Kidney epithelial cell (primary cell): ENCODE results near the gene RSF1. TPM values are rescaled to one million over a fixed set of nuclear protein-coding genes. Genes with fewer than 3 reads are reported as not detected.
"Not testable (repeated sequence)": the region's sequence is repeated elsewhere in the genome, so short reads cannot be mapped to it uniquely, and the experiment has no call there.

Source experiments
- DNase-seq: peaks from one replicate; pipeline ENCODE4 v3.0.0-alpha.2; 2010; ENCODE audit warnings: low read depth
- H3K27me3 ChIP-seq: 2 replicates; pipeline ENCODE4 v1.6.0; 2011; ENCODE audit warnings: low read length; ENCODE audit not compliant: control insufficient read depth, insufficient read depth
- H3K36me3 ChIP-seq: 2 replicates; pipeline ENCODE4 v1.5.1; 2011; ENCODE audit warnings: low read length; ENCODE audit not compliant: control insufficient read depth, insufficient read depth
- H3K4me3 ChIP-seq: 2 replicates; pipeline ENCODE4 v1.5.1; 2011; ENCODE audit warnings: low read depth, mild to moderate bottlenecking, control low read depth, low read length
- total RNA-seq: library from RNA; depleted of rRNA; stranded (reverse); fragments of >200 nt; gene quantifications from 2 replicates; pipeline ENCODE4 v1.2.3, GENCODE V29; 2015
- TF ChIP-seq, protein P1 (sequence below): IDR thresholded peaks from 2 replicates; pipeline ENCODE4 v1.5.1; 2011; ENCODE audit warnings: mild to moderate bottlenecking, moderate library complexity, low read length, control low read depth, inconsistent platforms; ENCODE audit not compliant: insufficient read depth, poor library complexity, severe bottlenecking

RSF1 gene
- total RNA-seq, 1 donor from 2014 or later: 27.5 TPM

DNA sequence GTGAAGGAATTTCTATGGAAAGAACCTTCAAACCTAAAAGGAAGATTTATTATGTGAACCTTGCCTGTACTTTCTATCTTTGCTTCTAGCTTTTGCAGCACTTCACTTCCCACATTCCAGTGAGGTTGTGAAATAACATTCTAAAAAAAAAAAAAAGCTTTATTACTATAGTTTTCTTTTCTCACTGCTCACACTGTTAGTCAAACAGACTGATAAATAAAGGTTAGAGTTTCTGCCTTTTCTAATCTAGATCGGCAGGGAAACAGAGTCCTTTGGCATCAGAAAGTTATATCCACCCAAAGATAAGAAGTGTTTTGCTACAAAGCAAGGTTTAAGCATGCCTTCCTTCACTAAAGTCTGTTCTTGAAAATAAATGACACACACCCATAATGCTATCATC is 3.3 kb upstream of the RSF1 start:
- DNase-seq: no peak
- no peaks in the 10 kb centered on the region for H3K27me3 ChIP-seq
- TF ChIP-seq, protein P1, sequence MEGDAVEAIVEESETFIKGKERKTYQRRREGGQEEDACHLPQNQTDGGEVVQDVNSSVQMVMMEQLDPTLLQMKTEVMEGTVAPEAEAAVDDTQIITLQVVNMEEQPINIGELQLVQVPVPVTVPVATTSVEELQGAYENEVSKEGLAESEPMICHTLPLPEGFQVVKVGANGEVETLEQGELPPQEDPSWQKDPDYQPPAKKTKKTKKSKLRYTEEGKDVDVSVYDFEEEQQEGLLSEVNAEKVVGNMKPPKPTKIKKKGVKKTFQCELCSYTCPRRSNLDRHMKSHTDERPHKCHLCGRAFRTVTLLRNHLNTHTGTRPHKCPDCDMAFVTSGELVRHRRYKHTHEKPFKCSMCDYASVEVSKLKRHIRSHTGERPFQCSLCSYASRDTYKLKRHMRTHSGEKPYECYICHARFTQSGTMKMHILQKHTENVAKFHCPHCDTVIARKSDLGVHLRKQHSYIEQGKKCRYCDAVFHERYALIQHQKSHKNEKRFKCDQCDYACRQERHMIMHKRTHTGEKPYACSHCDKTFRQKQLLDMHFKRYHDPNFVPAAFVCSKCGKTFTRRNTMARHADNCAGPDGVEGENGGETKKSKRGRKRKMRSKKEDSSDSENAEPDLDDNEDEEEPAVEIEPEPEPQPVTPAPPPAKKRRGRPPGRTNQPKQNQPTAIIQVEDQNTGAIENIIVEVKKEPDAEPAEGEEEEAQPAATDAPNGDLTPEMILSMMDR: no peak
- H3K36me3 ChIP-seq: no peaks in the 10 kb centered on the region
- no peak overlapping the region for H3K4me3 ChIP-seq

GRCh38 chr11:77822126-77822525 is 1.6 kb upstream of the RSF1 start:
- not testable (repeated sequence) for H3K36me3 ChIP-seq, DNase-seq
- H3K4me3 ChIP-seq: peak overlapping the region; percentile 85

GRCh38 chr11:77821349-77821851 is 878 bp upstream of the RSF1 start:
- Histone ChIP-seq H3K27me3 (no peaks in the 10 kb centered on the region), H3K4me3 (peak overlapping the region; percentile 85), H3K36me3 (no peaks in the 10 kb centered on the region)
- no peak for DNase-seq
- TF ChIP-seq, protein P1: no peak

More at GRCh38 chr11:77822126-77822525, 1.6 kb upstream of the RSF1 start:
- H3K27me3 ChIP-seq: not testable (repeated sequence)

GRCh38 chr11:77819921-77820564 is 479 bp downstream of the RSF1 start:
- peak overlapping the region; percentile 85 for H3K4me3 ChIP-seq
- H3K36me3 ChIP-seq: no peaks in the 10 kb centered on the region
- no peak for DNase-seq
- H3K27me3 ChIP-seq: no peaks in the 10 kb centered on the region
- TF ChIP-seq, protein P1: no peak

DNA sequence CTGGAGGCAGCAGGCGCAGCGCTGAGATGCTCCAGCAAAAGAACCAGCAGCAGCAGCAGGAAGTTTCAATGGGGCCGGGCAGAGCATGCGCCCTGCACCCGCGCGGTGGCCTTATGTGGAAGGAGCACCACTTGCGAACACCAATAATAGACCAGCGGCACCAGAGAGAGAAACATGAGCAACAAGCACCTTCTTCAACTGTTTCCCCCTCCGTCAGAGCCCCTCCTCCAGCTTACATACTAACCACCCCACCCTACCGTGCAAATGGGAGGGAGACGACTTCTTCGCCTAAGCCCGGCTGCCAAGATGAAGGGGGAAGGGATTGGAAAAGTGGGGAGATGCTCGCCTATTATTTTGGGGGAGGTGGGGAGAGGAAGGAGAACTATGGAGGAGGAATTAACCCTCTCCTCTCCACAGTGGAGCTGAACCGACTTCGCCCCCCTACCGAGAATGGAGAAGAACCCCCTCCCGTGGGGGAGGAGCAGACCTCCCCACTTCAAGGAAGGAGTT is 1.1 kb downstream of the RSF1 start:
- H3K36me3 ChIP-seq: no peaks in the 10 kb centered on the region
- peak; percentile 76 for DNase-seq
- TF ChIP-seq, protein P1: no peak

DNA sequence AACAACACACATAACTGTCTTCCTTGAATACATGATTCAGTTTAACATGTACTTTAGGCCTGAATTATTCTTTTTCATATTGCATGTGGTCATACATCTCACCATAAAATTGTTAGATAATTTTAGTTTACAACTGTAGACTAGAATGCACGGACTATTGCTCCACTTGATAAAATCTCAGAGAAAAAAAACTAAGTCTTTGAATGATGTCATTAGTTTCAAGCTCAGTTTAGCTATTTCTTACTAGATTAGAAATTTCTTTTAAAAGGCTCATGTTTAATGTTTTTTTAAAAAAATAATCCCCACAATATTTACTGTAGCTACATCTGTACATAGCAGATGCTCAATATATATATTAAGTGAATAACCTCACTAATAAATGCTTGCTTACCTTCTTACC is 5.1 kb downstream of the RSF1 start:
- TF ChIP-seq, protein P1: no peak

More for the DNA sequence above, 1.1 kb downstream of the RSF1 start:
- Histone ChIP-seq H3K4me3 (peak overlapping the region; percentile 85), H3K27me3 (no peaks in the 10 kb centered on the region)

More for the DNA sequence above, 5.1 kb downstream of the RSF1 start:
- Histone ChIP-seq H3K27me3 (no peaks in the 10 kb centered on the region), H3K36me3 (no peaks in the 10 kb centered on the region), H3K4me3 (no peak overlapping the region)
- DNase-seq: no peak
